ENCODE results near the gene RDX. TPM values are rescaled to one million over a fixed set of nuclear protein-coding genes. Genes with fewer than 3 reads are reported as not detected.
A peak's percentile ranks its signal among the peaks of the same experiment; 100 is the strongest.

RDX gene
- total and polyA plus RNA-seq, 2 of the 13 experiments (the other 11 are each of a cell fraction or from before 2014, with no cell fraction given): 20.7 to 63.1 TPM

DNA sequence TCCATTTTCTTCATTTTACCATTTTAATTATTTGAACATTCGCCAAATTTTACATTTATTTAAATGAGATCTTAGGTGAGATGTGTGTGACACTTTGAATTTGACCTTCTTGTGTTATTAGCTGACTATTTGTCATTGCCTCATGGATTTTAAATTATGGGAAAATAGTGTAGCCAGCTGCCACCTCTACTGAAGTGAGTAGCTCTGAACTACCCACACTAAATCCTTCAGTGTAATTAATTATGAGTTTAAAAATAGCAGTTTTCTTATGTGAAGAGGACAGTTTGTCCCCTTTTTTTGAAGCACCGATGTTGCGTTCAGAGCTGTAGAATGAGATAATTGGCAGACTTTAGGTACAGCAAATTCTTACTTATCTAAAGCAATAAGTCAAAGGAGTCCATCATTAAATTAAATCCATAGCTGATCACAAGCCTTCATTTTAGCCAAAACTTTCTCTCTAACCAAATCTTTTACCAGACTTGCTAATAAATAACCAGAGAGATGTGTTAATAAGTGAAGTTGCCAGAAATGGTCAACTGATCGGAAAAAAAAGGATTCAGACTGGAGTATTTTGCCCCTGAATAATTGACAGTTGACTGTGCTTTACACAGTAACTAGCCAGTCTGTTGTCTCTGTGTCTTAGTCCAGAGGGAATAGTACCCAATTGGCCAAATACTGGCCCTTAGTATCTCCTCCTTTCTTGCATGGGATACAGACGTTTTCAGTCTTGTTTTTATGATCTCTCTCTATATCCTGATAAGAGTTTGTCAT is 128.2 kb downstream of the RDX start (continued):
- TF ChIP-seq SP5 (CRISPR knock-in tag; IDR thresholded peaks at IDR 0.05; ENCODE audit: borderline replicate concordance, low read depth): no peak
- TF ChIP-seq HNRNPH1 (optimal IDR thresholded peaks at IDR 0.05; ENCODE audit: low read depth, low read length): no peak
- TF ChIP-seq, protein P1, sequence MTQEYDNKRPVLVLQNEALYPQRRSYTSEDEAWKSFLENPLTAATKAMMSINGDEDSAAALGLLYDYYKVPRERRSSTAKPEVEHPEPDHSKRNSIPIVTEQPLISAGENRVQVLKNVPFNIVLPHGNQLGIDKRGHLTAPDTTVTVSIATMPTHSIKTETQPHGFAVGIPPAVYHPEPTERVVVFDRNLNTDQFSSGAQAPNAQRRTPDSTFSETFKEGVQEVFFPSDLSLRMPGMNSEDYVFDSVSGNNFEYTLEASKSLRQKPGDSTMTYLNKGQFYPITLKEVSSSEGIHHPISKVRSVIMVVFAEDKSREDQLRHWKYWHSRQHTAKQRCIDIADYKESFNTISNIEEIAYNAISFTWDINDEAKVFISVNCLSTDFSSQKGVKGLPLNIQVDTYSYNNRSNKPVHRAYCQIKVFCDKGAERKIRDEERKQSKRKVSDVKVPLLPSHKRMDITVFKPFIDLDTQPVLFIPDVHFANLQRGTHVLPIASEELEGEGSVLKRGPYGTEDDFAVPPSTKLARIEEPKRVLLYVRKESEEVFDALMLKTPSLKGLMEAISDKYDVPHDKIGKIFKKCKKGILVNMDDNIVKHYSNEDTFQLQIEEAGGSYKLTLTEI (CRISPR knock-in tag; conservative IDR thresholded peaks at IDR 0.05): no peak
- TF ChIP-seq BORCS8-MEF2B (CRISPR knock-in tag; IDR thresholded peaks at IDR 0.05): no peak
- no peak for TF ChIP-seq ZSCAN12 (CRISPR knock-in tag; IDR thresholded peaks at IDR 0.05)
- TF ChIP-seq ZFAT (CRISPR knock-in tag; conservative IDR thresholded peaks at IDR 0.05): no peak

DNA sequence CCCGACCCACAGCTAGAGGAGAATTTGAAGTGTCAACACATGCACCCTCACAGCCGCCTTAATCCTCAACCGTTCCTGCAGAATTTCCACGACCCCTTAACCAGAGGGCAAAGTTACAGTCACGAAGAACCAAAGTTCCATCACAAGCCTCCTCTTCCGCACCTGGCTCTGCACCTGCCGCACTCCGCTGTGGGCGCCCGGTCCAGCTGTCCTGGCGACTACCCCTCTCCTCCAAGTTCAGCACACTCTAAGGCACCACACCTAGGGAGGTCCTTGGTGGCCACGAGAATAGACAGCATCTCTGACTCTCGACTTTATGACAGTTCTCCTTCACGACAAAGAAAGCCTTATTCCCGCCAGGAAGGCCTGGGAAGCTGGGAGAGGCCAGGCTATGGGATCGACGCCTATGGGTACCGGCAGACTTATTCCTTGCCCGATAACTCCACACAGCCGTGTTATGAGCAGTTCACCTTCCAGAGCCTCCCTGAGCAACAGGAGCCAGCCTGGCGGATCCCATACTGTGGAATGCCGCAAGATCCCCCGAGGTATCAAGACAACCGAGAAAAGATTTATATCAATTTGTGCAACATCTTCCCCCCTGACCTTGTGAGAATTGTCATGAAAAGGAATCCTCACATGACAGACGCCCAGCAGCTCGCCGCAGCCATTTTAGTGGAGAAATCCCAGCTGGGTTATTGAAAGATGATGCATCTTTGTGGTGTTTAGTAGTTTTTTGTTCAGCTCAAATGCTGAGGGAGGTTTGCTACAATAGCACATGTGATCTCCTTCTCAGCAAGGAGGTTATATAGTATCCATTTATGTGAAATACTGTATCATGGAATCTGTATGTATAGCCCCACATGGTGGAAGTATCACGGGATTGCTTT is 131.1 kb downstream of the RDX start:
- no peak for ATAC-seq
- TSS peak; percentile 34 for BruUV-seq (replicated peaks)
- POLR2A ChIA-PET: no interaction called here

More for the DNA sequence above, 131.1 kb downstream of the RDX start:
- no peaks in the 10 kb centered on the region for H3K9me3 ChIP-seq (ENCODE audit: low read length)
- H3K27me3 ChIP-seq (ENCODE audit: control insufficient read depth in 1 of 2, insufficient read depth in 2 of 2, low read length in 2 of 2): no peaks in the 10 kb centered on the region
- intact Hi-C loops (cut with micrococcal nuclease; ENCODE audit: unreplicated experiment): no loop called here
- 96% methylated on average over 27 of the region's 28 CpGs for WGBS (ENCODE audit: low lambda C conversion rate)
- no peak overlapping the region for H3K9ac ChIP-seq (ENCODE audit: insufficient read depth, low read depth, low read length)
- H3K36me3 ChIP-seq (replicated peaks in 1 of 2; ENCODE audit: control insufficient read depth in 1 of 2, insufficient read depth in 2 of 2, low read length in 2 of 2): peaks cover 2 to 6% of the 10 kb centered on the region in 2 experiments; a peak in 3 of 5 replicates
- FAIRE-seq (no peak), DNase-seq (ENCODE audit: low spot score) (no peak)
- H3K27ac ChIP-seq (ENCODE audit: extremely low read length, insufficient read depth, low read length): no peak overlapping the region
- no peaks in the 10 kb centered on the region for H4K20me1 ChIP-seq (ENCODE audit: insufficient read depth, low read length)
- H3K79me2 ChIP-seq (ENCODE audit: insufficient read depth, low read length): no peaks in the 10 kb centered on the region
- H3K4me3 ChIP-seq (replicated peaks in 1 of 3; ENCODE audit: insufficient read depth in 1 of 3, low read depth in 2 of 3, low read length in 3 of 3): no peak overlapping the region
- no peak overlapping the region for H3K4me2 ChIP-seq (ENCODE audit: low read depth, low read length)
- no peak for TF ChIP-seq ZKSCAN8 (CRISPR knock-in tag; IDR thresholded peaks at IDR 0.05; ENCODE audit: borderline replicate concordance)
- H2AFZ ChIP-seq (ENCODE audit: low read length): no peak overlapping the region
- no peaks in the 10 kb centered on the region for H3K4me1 ChIP-seq (ENCODE audit: insufficient read depth, low read length)
- in situ Hi-C loops (cut with HindIII; ENCODE audit: extremely low pct_ligation_motif_present, low pct_unique_long_range_greater_than_20kb): no loop called here
- CTCF ChIA-PET (ENCODE audit: low intra/inter-chr PET ratio, low total read pairs): no interaction called here

Data from HepG2 (cell line).